Measurements from ENCODE around the gene C4B.
"Not testable (repeated sequence)": the region's sequence is repeated elsewhere in the genome, so short reads cannot be mapped to it uniquely, and the experiment has no call there.

Gene C4B

DNA sequence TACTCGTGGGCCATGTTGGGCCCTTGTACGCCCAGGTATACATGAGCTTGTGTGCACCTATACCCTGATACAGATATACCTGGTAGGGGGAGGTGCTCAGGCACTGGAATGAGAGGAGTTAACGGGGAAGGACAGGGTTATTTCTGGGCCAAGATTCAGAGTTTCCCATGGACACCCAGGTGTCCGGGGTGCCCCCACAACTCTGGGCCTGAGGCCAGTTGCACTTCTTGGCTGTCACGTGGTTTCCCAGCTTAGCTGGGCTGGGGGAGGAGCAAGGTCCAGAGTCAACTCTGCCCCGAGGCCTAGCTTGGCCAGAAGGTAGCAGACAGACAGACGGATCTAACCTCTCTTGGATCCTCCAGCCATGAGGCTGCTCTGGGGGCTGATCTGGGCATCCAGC is 32.9 kb upstream of the C4B start, which contains the start of gene C4A:
Gene C4A, plus strand, starts transcription at position 314 of the 400 bp plus-strand sequence. Its CDS starts 51 bp downstream, at position 365.
- DNase-seq, result not testable (repeated sequence)

- DNase-seq, result not testable (repeated sequence)
These were observed 25.2 kb upstream of the C4B start for GRCh38 chr6:31989363-31989762.

GRCh38 chr6:31994421-31994820 is 20.2 kb upstream of the C4B start:
- DNase-seq, result not testable (repeated sequence)

GRCh38 chr6:31996385-31996784 is 18.2 kb upstream of the C4B start:
- DNase-seq, result not testable (repeated sequence)

GRCh38 chr6:32002546-32003268 is 11.9 kb upstream of the C4B start:
- not testable (repeated sequence) for DNase-seq

GRCh38 chr6:32003301-32003700 is 11.3 kb upstream of the C4B start:
- DNase-seq, result not testable (repeated sequence)

DNA sequence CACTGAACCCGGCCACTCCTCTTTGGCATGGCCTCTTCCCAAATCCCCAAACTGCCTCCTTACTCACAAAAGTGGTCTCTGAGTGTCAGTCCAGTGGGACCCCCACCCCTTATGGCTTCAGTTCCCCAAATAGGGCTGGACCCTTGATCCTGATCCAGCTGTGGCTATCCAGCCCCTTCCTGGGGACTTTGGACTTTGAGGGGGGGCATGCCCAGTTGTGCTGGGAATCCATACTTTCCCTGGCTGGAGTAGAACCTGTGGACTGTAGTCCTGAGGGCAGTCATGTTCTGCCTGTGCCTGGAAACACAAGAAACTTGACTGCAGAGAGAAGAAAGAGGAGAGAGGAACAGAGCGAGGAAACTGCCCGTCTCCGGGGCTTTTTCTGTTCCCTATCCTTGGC is 10.2 kb upstream of the C4B start:
- DNase-seq, result not testable (repeated sequence)

- DNase-seq, result not testable (repeated sequence)
These were observed 9.6 kb upstream of the C4B start for GRCh38 chr6:32004864-32005537.

DNA sequence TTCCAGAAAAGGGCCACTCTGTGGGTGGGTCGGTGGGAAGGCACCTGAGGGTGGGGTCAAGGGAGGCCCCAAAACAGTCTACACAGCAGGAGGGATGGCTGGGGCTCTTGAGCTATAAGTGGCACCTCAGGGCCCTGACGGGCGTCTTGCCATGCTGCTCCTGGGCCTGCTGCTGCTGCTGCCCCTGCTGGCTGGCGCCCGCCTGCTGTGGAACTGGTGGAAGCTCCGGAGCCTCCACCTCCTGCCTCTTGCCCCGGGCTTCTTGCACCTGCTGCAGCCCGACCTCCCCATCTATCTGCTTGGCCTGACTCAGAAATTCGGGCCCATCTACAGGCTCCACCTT is 9.1 kb upstream of the C4B start:
- DNase-seq, result not testable (repeated sequence)

DNA sequence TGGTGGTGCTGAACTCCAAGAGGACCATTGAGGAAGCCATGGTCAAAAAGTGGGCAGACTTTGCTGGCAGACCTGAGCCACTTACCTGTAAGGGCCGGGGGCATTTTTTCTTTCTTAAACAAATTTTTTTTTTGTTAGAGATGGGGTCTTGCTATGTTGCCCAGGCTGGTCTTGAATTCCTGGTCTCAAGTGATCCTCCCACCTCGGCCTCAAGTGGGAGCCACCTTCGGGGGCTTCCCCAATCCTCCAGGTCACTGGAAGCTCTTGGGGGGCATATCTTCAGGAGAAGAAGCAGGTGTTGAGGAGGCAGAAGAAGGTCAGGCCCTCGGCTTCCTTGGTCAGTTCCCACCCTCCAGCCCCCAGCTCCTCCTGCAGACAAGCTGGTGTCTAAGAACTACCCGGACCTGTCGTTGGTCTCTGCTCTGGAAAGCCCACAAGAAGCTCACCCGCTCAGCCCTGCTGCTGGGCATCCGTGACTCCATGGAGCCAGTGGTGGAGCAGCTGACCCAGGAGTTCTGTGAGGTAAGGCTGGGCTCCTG is 8.5 kb upstream of the C4B start:
- DNase-seq, result not testable (repeated sequence)

- DNase-seq, result not testable (repeated sequence)
These were observed 7.5 kb upstream of the C4B start for GRCh38 chr6:32007086-32007485.

DNA sequence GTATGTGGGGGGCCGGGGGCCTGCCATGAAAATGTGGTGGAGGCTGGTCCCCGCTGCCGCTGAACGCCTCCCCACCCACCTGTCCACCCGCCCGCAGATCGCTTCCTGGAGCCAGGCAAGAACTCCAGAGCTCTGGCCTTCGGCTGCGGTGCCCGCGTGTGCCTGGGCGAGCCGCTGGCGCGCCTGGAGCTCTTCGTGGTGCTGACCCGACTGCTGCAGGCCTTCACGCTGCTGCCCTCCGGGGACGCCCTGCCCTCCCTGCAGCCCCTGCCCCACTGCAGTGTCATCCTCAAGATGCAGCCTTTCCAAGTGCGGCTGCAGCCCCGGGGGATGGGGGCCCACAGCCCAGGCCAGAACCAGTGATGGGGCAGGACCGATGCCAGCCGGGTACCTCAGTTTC is 6.6 kb upstream of the C4B start:
- DNase-seq, result not testable (repeated sequence)

DNA sequence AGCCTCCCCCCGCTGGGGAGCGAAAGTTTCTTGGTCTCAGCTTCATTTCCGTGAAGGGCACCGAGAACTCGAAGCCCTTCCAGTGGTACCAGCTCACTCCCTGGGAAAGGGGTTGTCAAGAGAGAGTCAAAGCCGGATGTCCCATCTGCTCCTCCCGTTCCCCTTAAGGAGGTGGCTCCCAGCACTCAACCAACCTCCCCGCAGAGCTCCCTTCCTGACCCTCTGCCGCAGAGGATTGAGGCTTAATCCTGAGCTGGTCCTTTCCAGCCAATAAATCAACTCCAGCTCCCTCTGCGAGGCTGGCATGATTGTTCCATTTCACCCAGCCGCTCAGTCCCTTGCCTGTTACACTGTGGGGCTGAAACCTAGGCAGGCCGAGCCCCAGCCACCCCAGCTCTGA is 6.0 kb upstream of the C4B start:
- not testable (repeated sequence) for DNase-seq

DNA sequence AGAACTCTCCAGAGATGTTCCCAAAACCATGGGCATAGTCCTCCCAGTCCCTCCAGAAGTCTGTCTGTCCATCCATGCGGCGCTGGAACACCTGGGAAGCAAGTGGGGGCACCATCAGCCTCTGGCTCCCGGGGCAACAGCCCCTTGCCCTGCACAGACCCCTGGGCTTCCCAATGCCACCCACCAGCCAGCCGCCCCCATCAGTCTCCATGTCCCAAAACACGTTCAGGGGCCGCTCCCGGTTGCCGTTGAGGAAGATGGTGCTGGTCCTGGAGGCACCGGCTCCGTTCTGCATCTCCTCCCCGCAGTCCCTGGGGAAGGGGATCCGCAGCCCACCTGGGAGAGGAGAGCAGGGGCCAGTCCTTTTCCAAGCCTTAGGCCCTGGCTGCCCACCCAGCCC is 5.1 kb upstream of the C4B start:
- not testable (repeated sequence) for DNase-seq

GRCh38 chr6:32010856-32011530 is 3.6 kb upstream of the C4B start:
- not testable (repeated sequence) for DNase-seq

GRCh38 chr6:32012941-32013617 is 1.5 kb upstream of the C4B start:
- not testable (repeated sequence) for DNase-seq

- DNase-seq, result not testable (repeated sequence)
These were observed 857 bp upstream of the C4B start for GRCh38 chr6:32013738-32014137.

DNA sequence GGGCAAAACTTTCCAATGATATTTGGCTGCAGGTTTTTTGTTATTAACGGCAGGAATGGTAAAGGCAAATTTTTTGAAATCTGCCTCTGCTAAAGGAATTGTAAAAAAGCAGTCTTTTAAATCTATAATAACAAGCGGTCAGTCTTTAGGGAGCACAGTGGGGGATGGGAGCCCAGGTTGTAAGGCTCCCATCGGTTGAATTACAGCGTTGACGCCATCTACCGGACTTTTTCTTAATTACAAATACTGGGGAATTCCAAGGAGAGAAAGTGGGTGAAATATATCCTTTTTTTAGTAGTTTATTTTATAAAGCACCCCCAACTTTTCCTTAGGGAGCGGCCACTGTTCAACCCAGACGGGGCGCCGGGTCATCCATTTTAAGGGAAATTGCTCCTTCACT is 7.5 kb downstream of the C4B start:
- DNase-seq, result not testable (repeated sequence)

GRCh38 chr6:32028631-32029030 is 14.0 kb downstream of the C4B start:
- not testable (repeated sequence) for DNase-seq

GRCh38 chr6:32029553-32029952 is 15.0 kb downstream of the C4B start:
- not testable (repeated sequence) for DNase-seq

GRCh38 chr6:32035283-32036013 is 20.9 kb downstream of the C4B start:
- DNase-seq, result not testable (repeated sequence)

DNA sequence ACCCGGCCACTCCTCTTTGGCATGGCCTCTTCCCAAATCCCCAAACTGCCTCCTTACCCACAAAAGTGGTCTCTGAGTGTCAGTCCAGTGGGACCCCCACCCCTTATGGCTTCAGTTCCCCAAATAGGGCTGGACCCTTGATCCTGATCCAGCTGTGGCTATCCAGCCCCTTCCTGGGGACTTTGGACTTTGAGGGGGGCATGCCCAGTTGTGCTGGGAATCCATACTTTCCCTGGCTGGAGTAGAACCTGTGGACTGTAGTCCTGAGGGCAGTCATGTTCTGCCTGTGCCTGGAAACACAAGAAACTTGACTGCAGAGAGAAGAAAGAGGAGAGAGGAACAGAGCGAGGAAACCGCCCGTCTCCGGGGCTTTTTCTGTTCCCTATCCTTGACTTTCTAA is 22.5 kb downstream of the C4B start:
- not testable (repeated sequence) for DNase-seq
